CD4-positive, alpha-beta T cell (primary cell): Measurements from ENCODE around the gene CBFA2T3. TPM values are rescaled to one million over a fixed set of nuclear protein-coding genes. Genes with fewer than 3 reads are reported as not detected.
"Not testable (repeated sequence)": the region's sequence is repeated elsewhere in the genome, so short reads cannot be mapped to it uniquely, and the experiment has no call there.

Experiments used
- ATAC-seq: fragments of 200-7000 bp; cut with Tn5 transposase; one replicate; pipeline ENCODE4 v1.10.0; 2022; ENCODE audit warnings: mild to moderate bottlenecking; ENCODE audit not compliant: poor library complexity
- CTCF ChIA-PET: fragments of 350-600 bp; sonication (Branson Sonifier 250); formaldehyde crosslinking; loops from one replicate; lab custom pipeline; 2021; ENCODE audit warnings: antibody characterized with exemption, inconsistent platforms; lab: Charles Lee
- POLR2A ChIA-PET: fragments of 350-600 bp; sonication (Branson Sonifier 250); formaldehyde crosslinking; loops from one replicate; lab custom pipeline; 2021; ENCODE audit warnings: antibody characterized with exemption, inconsistent platforms; lab: Charles Lee
- DNase-seq, 14 experiments: peaks; one replicate each; pipeline ENCODE4 v3.0.0-alpha.2; 2013 to 2020; ENCODE audit warnings: mixed read lengths in 2 of 14
- H3K27ac ChIP-seq, 2 donors: one replicate each; pipeline versions ENCODE4 v1.5.1 to v1.7.0; 2013; ENCODE audit warnings: low read length in 2 of 2, low read depth in 1 of 2, mild to moderate bottlenecking in 1 of 2
- H3K27me3 ChIP-seq, 2 experiments: 1 replicate in 1 of 2; 2 replicates in 1 of 2; pipeline versions ENCODE4 v1.6.1 to v1.7.0; 2013; ENCODE audit warnings: low read length in 2 of 2, control low read depth in 1 of 2, mild to moderate bottlenecking in 1 of 2, moderate library complexity in 1 of 2; ENCODE audit not compliant: insufficient read depth in 2 of 2, control insufficient read depth in 1 of 2
- H3K36me3 ChIP-seq: one replicate; pipeline ENCODE4 v1.6.1; 2013; ENCODE audit warnings: low read length, control low read depth; ENCODE audit not compliant: insufficient read depth
- H3K4me1 ChIP-seq: one replicate; pipeline ENCODE4 v1.6.1; 2013; ENCODE audit warnings: low read length, control low read depth; ENCODE audit not compliant: insufficient read depth
- H3K4me3 ChIP-seq: one replicate; pipeline ENCODE4 v1.5.1; 2013; ENCODE audit warnings: mild to moderate bottlenecking, low read length, moderate library complexity
- H3K9me3 ChIP-seq, 2 experiments: 1 replicate in 1 of 2; 2 replicates in 1 of 2; pipeline versions ENCODE4 v1.6.1 to v1.7.0; 2013; ENCODE audit warnings: low read length in 2 of 2, mild to moderate bottlenecking in 2 of 2, control low read depth in 1 of 2, moderate library complexity in 1 of 2; ENCODE audit not compliant: control insufficient read depth in 1 of 2, insufficient read depth in 1 of 2
- H3K27ac Mint-ChIP-seq: one replicate; pipeline ENCODE4 v1.8.0; 2020; ENCODE audit warnings: mixed read lengths
- H3K27me3 Mint-ChIP-seq: one replicate; pipeline ENCODE4 v1.8.0; 2021; ENCODE audit warnings: mixed read lengths
- H3K36me3 Mint-ChIP-seq: one replicate; pipeline ENCODE4 v1.8.0; 2021; ENCODE audit warnings: low read depth, mixed read lengths
- H3K4me1 Mint-ChIP-seq: one replicate; pipeline ENCODE4 v1.8.0; 2021; ENCODE audit warnings: low read depth, mixed read lengths
- H3K4me3 Mint-ChIP-seq: one replicate; pipeline ENCODE4 v1.8.0; 2020; ENCODE audit warnings: mild to moderate bottlenecking, mixed read lengths
- H3K9me3 Mint-ChIP-seq: one replicate; pipeline ENCODE4 v1.8.0; 2020; ENCODE audit warnings: mixed read lengths
- CTCF ChIP-seq: fragments of 200-600 bp; IDR thresholded peaks from one replicate; pipeline ENCODE4 v1.8.0; 2022; ENCODE audit warnings: antibody characterized with exemption, mild to moderate bottlenecking
- intact Hi-C, 2 experiments: fragments of 100-400 bp; cut with DNase I in 1 of 2; cut with micrococcal nuclease in 1 of 2; formaldehyde crosslinking; loops; one replicate each; pipeline versions ENCODE4 v1.15.1 to v1.9.0; 2023 to 2025; cut with DNase I, micrococcal nuclease
- total RNA-seq, 174 experiments: library from RNA in 2 of 174; stranded (reverse) in 2 of 174; gene quantifications; one replicate each; pipeline ENCODE4 v1.2.3 and lab custom pipeline; 2021 to 2026

CBFA2T3 gene
- total RNA-seq, 2 experiments from 2014 or later, result 0.80 to 1.6 TPM

DNA sequence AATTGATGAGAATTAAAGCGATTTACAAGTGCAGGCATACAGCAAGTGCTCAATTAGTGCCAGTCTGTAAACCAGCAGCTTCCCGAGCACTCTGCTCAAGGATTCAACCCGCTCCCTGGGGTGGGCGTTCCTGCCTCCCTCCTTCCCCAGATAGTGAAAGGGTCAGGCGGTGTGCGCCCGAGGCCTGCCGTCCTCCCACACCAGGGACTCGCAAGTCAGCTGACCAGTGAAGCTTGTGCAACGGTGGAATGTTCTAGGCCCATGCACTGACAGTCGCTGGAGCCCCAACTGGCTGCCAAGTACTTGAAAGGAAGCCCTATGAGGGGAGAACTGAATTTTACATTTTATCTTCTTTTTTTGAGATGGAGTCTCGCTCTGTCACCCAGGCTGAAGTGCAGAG, 57.1 kb downstream of the CBFA2T3 start:
- peaks cover 10% of the 10 kb centered on the region for H3K4me1 ChIP-seq
- Mint-ChIP-seq H3K27me3 (peaks cover 5% of the 10 kb centered on the region), H3K36me3 (no peaks in the 10 kb centered on the region), H3K4me3 (no peak overlapping the region), H3K4me1 (peaks cover 6% of the 10 kb centered on the region), H3K27ac (no peak overlapping the region), H3K9me3 (no peaks in the 10 kb centered on the region)
- peaks cover 0 to 3% of the 10 kb centered on the region in 2 experiments for H3K27me3 ChIP-seq
- no peak for DNase-seq
- ChIA-PET POLR2A (no interaction called here), CTCF (no interaction called here)
- no peak overlapping the region for H3K27ac ChIP-seq
- TF ChIP-seq CTCF, result no peak
- ATAC-seq, result no peak
- H3K4me3 ChIP-seq, result no peak overlapping the region
- intact Hi-C loops, result loop anchor here in 1 of 2 experiments (5.0 kb wide), 1 partner anchor 43 kb away; no protein-coding TSS in a partner anchor
- H3K36me3 ChIP-seq, result no peaks in the 10 kb centered on the region
- H3K9me3 ChIP-seq, result peaks cover 0 to 7% of the 10 kb centered on the region in 2 experiments

- H3K27me3 Mint-ChIP-seq, DNase-seq, H3K36me3 ChIP-seq, POLR2A ChIA-PET, CTCF ChIA-PET, ATAC-seq, H3K4me3 Mint-ChIP-seq, H3K4me3 ChIP-seq, H3K27ac Mint-ChIP-seq, H3K36me3 Mint-ChIP-seq, H3K9me3 ChIP-seq, H3K4me1 Mint-ChIP-seq, H3K27ac ChIP-seq, H3K27me3 ChIP-seq, H3K9me3 Mint-ChIP-seq: not testable (repeated sequence)
- H3K4me1 ChIP-seq, result peaks cover 10% of the 10 kb centered on the region
- intact Hi-C loops, result loop anchor here in 1 of 2 experiments (5.0 kb wide), 1 partner anchor 42 kb away; no protein-coding TSS in a partner anchor
Measured at GRCh38 chr16:88918896-88919295, 58.1 kb downstream of the CBFA2T3 start.

DNA sequence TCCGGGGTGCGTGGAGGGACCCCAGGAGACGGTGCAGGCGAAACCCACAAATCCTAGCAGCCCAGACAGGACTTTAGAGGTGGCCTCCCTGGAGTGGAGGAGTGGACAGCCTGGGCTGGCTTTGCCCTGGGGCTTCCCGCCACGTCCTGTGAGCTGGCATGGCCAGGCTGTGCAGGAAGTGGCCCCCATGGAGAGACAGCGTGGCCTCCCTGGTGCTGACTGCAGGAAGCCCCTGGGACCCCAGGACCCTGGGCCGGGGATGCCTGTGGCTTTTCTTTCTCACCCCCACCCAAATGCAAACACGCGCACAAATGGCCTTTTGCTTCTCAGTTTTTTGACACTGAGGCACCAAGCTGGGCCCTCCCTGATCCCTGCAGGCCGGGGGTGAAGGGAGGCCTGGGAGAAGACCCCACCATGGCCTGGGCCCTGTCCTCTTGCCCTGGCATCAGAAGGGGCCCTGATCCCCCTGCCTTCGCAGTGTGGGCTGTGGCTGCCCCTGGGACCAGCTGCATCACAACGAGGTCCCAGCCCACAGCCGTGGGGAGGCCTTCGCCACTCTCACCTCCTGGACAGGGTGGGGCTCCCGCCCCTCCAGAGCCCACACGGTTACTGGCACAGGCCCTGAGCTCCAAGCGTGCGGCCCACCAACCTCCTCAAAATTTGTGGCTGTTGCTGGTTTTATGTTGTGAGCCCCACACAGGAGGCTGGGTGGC, 58.9 kb downstream of the CBFA2T3 start:
- TF ChIP-seq CTCF, result no peak
- Histone ChIP-seq H3K27me3 (peaks cover 0 to 3% of the 10 kb centered on the region in 2 experiments), H3K4me3 (no peak overlapping the region), H3K27ac (no peak overlapping the region), H3K36me3 (no peaks in the 10 kb centered on the region), H3K4me1 (peaks cover 10% of the 10 kb centered on the region), H3K9me3 (peaks cover 0 to 16% of the 10 kb centered on the region in 2 experiments)
- no peaks in the 10 kb centered on the region for H3K36me3 Mint-ChIP-seq
- no peaks in the 10 kb centered on the region for H3K9me3 Mint-ChIP-seq
- H3K4me3 Mint-ChIP-seq, result no peak overlapping the region
- H3K27me3 Mint-ChIP-seq, result peaks cover 5% of the 10 kb centered on the region
- POLR2A ChIA-PET, result no interaction called here
- ATAC-seq, result no peak
- no peak overlapping the region for H3K27ac Mint-ChIP-seq
- intact Hi-C loops, result loop anchor here in 1 of 2 experiments (5.0 kb wide), 1 partner anchor 41 kb away; no protein-coding TSS in a partner anchor
- peaks cover 6% of the 10 kb centered on the region for H3K4me1 Mint-ChIP-seq
- CTCF ChIA-PET, result no interaction called here
- no peak for DNase-seq
